Keratinocyte (primary cell): ENCODE results near the gene FRG1.
"Not testable (repeated sequence)": the region's sequence is repeated elsewhere in the genome, so short reads cannot be mapped to it uniquely, and the experiment has no call there.

Source experiments
- EZH2 ChIP-seq: IDR thresholded peaks from one replicate; pipeline ENCODE4 v1.6.1; 2012; ENCODE audit warnings: inconsistent platforms, mild to moderate bottlenecking, low read length, moderate library complexity
- TF ChIP-seq, protein P1 (sequence below), 3 experiments: IDR thresholded peaks in 1 of 3; conservative IDR thresholded peaks in 1 of 3; optimal IDR thresholded peaks in 1 of 3; 2 replicates in 2 of 3; 3 replicates in 1 of 3; pipeline versions ENCODE3 to v1.5.1; 2011; ENCODE audit warnings: low read length in 3 of 3, mild to moderate bottlenecking in 3 of 3, moderate library complexity in 2 of 3, control low read depth in 1 of 3, inconsistent platforms in 1 of 3; ENCODE audit not compliant: insufficient read depth in 2 of 3; ENCODE audit errors: extremely low read depth in 1 of 3

GRCh38 chr4:189904420-189905027, 36.1 kb upstream of the FRG1 start:
- TF ChIP-seq, protein P1, sequence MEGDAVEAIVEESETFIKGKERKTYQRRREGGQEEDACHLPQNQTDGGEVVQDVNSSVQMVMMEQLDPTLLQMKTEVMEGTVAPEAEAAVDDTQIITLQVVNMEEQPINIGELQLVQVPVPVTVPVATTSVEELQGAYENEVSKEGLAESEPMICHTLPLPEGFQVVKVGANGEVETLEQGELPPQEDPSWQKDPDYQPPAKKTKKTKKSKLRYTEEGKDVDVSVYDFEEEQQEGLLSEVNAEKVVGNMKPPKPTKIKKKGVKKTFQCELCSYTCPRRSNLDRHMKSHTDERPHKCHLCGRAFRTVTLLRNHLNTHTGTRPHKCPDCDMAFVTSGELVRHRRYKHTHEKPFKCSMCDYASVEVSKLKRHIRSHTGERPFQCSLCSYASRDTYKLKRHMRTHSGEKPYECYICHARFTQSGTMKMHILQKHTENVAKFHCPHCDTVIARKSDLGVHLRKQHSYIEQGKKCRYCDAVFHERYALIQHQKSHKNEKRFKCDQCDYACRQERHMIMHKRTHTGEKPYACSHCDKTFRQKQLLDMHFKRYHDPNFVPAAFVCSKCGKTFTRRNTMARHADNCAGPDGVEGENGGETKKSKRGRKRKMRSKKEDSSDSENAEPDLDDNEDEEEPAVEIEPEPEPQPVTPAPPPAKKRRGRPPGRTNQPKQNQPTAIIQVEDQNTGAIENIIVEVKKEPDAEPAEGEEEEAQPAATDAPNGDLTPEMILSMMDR (optimal IDR thresholded peaks at IDR 0.05 in 1 of 3, IDR thresholded peaks at IDR 0.05 in 1 of 3, conservative IDR thresholded peaks at IDR 0.05 in 1 of 3; ENCODE audit: extremely low read depth in 1 of 3, insufficient read depth in 2 of 3, low read length in 3 of 3), result peak; percentile 33 to 55 (median 51)
- not testable (repeated sequence) for TF ChIP-seq EZH2
